Prostate gland (tissue), 2 donors: ENCODE measurements around the gene UST. TPM values are rescaled to one million over a fixed set of nuclear protein-coding genes. Genes with fewer than 3 reads are reported as not detected.

ENCODE experiments used
- DNase-seq: peaks from one replicate; pipeline ENCODE4 v3.0.0-alpha.2; 2019; ENCODE audit warnings: low spot score
- H3K27ac ChIP-seq, 2 donors: fragments of 200-600 bp; sonication (generic); 2 replicates each; pipeline ENCODE4 v1.5.1; 2017 to 2019
- H3K27me3 ChIP-seq: fragments of 200-600 bp; sonication (generic); replicated peaks from 2 replicates; pipeline ENCODE4 v1.5.1; 2019; ENCODE audit not compliant: insufficient read depth
- H3K36me3 ChIP-seq, 2 donors: fragments of 200-600 bp; sonication (generic); 1 replicate in 1 of 2; 2 replicates in 1 of 2; pipeline versions ENCODE4 v1.5.1 to v1.8.1; 2017 to 2019
- H3K4me1 ChIP-seq: fragments of 200-600 bp; sonication (generic); replicated peaks from 2 replicates; pipeline ENCODE4 v1.5.1; 2019
- H3K4me3 ChIP-seq, 2 donors: fragments of 200-600 bp; sonication (generic); 2 replicates each; pipeline ENCODE4 v1.5.1; 2017 to 2019
- H3K9me3 ChIP-seq: fragments of 200-600 bp; sonication (generic); 2 replicates; pipeline ENCODE4 v1.5.1; 2017
- POLR2A ChIP-seq: fragments of 450-650 bp; IDR thresholded peaks from one replicate; pipeline ENCODE4 v1.6.1; 2016; ENCODE audit warnings: antibody characterized with exemption, mild to moderate bottlenecking
- POLR2AphosphoS5 ChIP-seq: sonication (generic); formaldehyde crosslinking; IDR thresholded peaks from one replicate; pipeline ENCODE4 v1.6.1; 2017; ENCODE audit warnings: antibody characterized with exemption
- WGBS: methylation state at CpG from one replicate; pipeline ENCODE4 v1.1.5; 2018; 5-methylcytosine and 5-hydroxymethylcytosine counted together
- intact Hi-C: fragments of 100-400 bp; cut with DNase I; formaldehyde crosslinking; loops from one replicate; pipeline ENCODE4 v1.14.2; 2022
- total RNA-seq, 2 donors: library from RNA; depleted of rRNA; stranded (reverse); fragments of >200 nt; gene quantifications; one replicate each; pipeline ENCODE4 v1.1.0, GENCODE V29; 2016
- TF ChIP-seq, protein P1 (sequence below), 4 experiments: fragments of 200-600 bp in 2 of 4; fragments of 450-650 bp in 2 of 4; sonication (generic) in 2 of 4; IDR thresholded peaks; 1 replicate in 3 of 4; 2 replicates in 1 of 4; pipeline ENCODE4 v1.5.1; 2016 to 2019; ENCODE audit warnings: antibody characterized with exemption in 4 of 4, mild to moderate bottlenecking in 2 of 4, moderate library complexity in 2 of 4

Gene UST
- total RNA-seq, 2 donors from 2014 or later = 6.6 to 12.9 TPM

DNA sequence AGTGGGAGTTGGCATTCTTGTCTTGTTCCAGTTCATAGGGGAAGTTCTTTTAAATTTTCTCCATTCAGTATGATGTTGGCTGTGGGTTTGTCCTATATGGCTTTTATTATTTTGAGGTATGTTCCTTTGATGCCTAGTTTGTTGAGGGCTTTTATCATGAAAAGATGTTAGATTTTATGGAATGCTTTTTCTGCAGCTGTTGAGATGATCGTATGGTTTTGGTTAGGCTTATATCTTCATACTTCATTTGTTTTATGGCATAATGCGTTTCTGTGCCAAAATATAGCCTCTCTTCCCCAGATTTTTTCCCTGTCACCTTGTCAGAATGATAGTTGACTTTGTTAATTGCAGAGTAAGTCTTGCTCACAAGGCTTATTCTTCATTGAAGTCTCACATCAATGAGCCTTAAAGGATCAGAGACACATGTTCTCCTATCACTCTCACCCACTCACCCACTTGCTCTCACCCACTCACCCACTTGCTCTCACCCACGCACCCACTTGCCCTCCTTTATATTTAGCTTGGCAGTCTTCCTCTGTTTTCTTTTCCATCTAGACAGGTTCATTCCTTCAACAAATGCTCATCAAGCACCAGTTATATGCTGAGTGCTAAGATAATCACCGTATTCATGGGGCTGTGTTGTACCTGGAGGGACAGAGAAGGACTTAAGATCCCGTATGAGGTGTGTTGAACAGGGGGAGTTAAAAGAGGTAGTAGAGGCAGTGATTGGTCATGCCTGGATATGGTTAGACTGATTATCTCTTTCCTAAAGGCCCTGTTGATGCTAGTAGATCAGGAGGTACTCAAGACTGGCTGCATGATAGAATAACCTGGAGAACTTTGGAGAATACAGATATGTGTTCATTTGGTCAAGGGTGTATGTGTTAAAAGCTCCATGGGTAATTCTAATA is 19.3 kb downstream of the UST start:
- Histone ChIP-seq H3K4me3 (no peak overlapping the region), H3K27me3 (no peaks in the 10 kb centered on the region), H3K9me3 (no peaks in the 10 kb centered on the region), H3K36me3 (no peaks in the 10 kb centered on the region), H3K27ac (no peak overlapping the region), H3K4me1 (no peaks in the 10 kb centered on the region)
- no peak for TF ChIP-seq POLR2A
- TF ChIP-seq, protein P1, sequence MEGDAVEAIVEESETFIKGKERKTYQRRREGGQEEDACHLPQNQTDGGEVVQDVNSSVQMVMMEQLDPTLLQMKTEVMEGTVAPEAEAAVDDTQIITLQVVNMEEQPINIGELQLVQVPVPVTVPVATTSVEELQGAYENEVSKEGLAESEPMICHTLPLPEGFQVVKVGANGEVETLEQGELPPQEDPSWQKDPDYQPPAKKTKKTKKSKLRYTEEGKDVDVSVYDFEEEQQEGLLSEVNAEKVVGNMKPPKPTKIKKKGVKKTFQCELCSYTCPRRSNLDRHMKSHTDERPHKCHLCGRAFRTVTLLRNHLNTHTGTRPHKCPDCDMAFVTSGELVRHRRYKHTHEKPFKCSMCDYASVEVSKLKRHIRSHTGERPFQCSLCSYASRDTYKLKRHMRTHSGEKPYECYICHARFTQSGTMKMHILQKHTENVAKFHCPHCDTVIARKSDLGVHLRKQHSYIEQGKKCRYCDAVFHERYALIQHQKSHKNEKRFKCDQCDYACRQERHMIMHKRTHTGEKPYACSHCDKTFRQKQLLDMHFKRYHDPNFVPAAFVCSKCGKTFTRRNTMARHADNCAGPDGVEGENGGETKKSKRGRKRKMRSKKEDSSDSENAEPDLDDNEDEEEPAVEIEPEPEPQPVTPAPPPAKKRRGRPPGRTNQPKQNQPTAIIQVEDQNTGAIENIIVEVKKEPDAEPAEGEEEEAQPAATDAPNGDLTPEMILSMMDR (IDR thresholded peaks at IDR 0.05) = no peak
- TF ChIP-seq POLR2AphosphoS5 = no peak
- WGBS = 63% methylated on average over 5 of the region's 5 CpGs
- intact Hi-C loops = no loop called here
- DNase-seq = no peak

DNA sequence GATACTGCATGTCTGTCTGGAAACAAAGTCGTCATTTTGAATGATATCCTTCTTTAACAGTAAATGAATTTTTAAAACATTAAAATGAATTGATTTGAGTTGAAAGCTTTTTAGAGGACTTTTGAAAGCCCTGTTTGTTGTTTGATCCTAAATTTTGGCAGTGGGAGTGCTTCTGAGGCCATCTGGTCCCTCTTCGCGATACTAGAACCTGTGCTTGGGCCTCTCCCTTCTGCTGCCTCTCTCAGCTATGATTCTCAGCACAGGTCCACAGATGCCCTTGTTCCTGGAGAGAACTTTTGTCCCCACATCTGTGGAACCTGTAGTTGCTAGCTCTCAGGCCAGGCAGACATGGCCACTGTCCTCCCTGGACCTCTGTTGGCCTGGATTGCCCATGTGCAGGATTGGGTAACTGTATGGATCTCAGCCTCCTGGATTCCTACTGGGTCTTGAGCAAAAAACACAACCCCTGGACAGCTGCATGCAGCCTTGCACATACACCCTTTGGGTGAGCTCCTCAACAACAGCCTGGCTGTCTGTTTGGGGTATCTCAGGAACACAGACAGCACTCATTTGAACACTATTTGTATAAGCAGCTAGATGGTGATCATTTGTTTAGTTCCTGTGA is 21.9 kb downstream of the UST start:
- no peak overlapping the region for H3K4me3 ChIP-seq
- no peak overlapping the region for H3K27ac ChIP-seq
- H3K27me3 ChIP-seq = no peaks in the 10 kb centered on the region
- no peaks in the 10 kb centered on the region for H3K4me1 ChIP-seq
- no peak for TF ChIP-seq POLR2A
- TF ChIP-seq, protein P1 (IDR thresholded peaks at IDR 0.05) = no peak
- no peak for TF ChIP-seq POLR2AphosphoS5
- no peak for DNase-seq
- H3K36me3 ChIP-seq = no peaks in the 10 kb centered on the region
- no peaks in the 10 kb centered on the region for H3K9me3 ChIP-seq
- 95% methylated on average over 3 of the region's 3 CpGs for WGBS
- intact Hi-C loops = no loop called here

DNA sequence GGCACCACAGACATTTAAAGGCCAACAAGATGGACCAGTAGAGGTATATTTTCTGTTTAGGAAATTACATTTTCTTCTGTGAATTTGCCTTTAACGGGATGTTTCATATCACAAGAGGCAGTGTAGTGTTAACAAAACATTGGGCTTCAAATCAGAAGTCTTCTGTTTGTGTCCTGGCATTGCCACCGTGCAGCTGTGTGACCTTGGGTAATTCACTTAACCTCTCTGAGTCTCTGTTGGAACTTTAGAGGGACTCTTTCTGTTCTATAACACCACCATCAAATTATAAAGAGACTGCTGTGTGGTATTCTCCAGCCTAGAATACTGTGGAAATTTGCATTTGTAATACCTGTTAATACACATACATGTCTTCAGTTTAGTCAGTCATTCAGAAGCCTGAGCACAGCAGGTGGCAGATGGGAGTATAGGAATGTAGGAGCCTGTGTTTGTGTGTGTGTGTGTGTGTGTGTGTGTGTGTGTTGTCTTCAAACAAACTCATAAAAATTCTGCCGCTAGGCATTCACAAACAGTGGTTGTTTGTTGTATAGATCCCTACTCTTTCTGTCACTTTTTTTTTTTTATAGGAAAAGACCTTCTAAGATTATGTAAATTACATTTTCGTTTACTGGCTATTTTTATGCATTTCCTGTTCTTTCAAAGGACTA is 22.6 kb downstream of the UST start:
- TF ChIP-seq POLR2A = no peak
- TF ChIP-seq, protein P1 (IDR thresholded peaks at IDR 0.05) = no peak
- TF ChIP-seq POLR2AphosphoS5 = no peak
- Histone ChIP-seq H3K4me1 (no peaks in the 10 kb centered on the region), H3K27me3 (no peaks in the 10 kb centered on the region), H3K36me3 (no peaks in the 10 kb centered on the region), H3K4me3 (no peak overlapping the region), H3K9me3 (no peaks in the 10 kb centered on the region), H3K27ac (no peak overlapping the region)
- no peak for DNase-seq
- 80% methylated on average over 4 of the region's 4 CpGs for WGBS
- intact Hi-C loops = no loop called here

DNA sequence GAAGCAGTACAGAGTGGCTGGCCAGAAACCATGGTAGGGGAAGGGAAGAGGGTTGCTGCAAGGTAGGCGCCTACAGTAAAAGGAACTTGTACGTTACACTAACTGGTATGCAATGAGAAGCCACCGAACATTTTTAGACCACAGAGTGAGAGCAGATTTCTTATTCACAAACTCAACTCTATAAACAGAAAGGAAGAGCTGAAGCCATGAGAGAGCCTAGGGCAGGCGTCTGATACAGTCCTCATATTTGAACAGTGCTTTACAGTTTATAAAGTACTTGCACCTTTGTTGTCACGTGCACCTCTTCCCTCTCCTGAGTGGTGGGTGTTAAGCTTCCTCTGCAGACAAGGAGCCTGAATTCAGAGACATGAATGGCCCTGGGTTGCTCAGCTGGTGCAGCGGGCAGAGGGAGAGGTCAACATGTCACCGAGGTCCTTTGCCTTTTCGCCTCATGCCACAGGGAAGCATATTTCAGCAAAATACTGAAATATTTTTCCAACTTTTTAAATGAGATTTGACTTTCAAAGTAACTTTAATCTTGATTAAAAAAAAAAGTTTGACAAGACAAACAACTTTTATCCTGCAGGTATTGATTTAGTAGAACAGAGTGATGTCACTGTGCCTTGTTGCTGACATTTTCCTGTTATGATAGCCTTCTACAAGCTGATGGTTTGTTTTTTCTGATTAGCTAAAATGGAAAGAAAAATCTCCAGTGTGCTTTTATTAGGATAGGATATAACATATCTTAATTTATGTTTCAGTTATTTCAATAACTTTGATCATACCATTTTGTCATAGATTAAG is 23.8 kb downstream of the UST start:
- Histone ChIP-seq H3K36me3 (no peaks in the 10 kb centered on the region), H3K9me3 (no peaks in the 10 kb centered on the region), H3K4me1 (no peaks in the 10 kb centered on the region), H3K27me3 (no peaks in the 10 kb centered on the region), H3K4me3 (no peak overlapping the region), H3K27ac (no peak overlapping the region)
- intact Hi-C loops = no loop called here
- no peak for DNase-seq
- TF ChIP-seq POLR2A = no peak
- no peak for TF ChIP-seq POLR2AphosphoS5
- TF ChIP-seq, protein P1 (IDR thresholded peaks at IDR 0.05) = no peak
- WGBS = 77% methylated on average over 8 of the region's 8 CpGs
